WTC11 (cell line): Measurements from ENCODE around the gene HMBS. TPM values are rescaled to one million over a fixed set of nuclear protein-coding genes. Genes with fewer than 3 reads are reported as not detected.
A peak's percentile ranks its signal among the peaks of the same experiment; 100 is the strongest.

Experiments used
- ATAC-seq: fragments of 200-7000 bp; cut with Tn5 transposase; 2 replicates; pipeline ENCODE4 v1.10.0; 2021; ENCODE audit warnings: mild to moderate bottlenecking, moderate library complexity
- CTCF ChIA-PET: fragments of 300-600 bp; sonication (Branson Sonifier 250); formaldehyde crosslinking; loops from one replicate; lab custom pipeline; 2021; ENCODE audit warnings: antibody characterized with exemption; lab: Charles Lee
- POLR2A ChIA-PET: fragments of 350-600 bp; sonication (Branson Sonifier 250); formaldehyde crosslinking; loops from one replicate; lab custom pipeline; 2021; ENCODE audit warnings: antibody characterized with exemption; lab: Charles Lee
- DNase-seq: peaks from one replicate; pipeline ENCODE4 v3.0.0; 2021; ENCODE audit warnings: low spot score
- H3K27ac Mint-ChIP-seq: 2 replicates; pipeline ENCODE4 v1.8.0; 2021; ENCODE audit warnings: mixed read lengths
- H3K27me3 Mint-ChIP-seq: 2 replicates; pipeline ENCODE4 v1.8.0; 2021; ENCODE audit warnings: low read depth, mild to moderate bottlenecking, moderate library complexity, mixed read lengths
- H3K36me3 Mint-ChIP-seq: 2 replicates; pipeline ENCODE4 v1.8.0; 2021; ENCODE audit warnings: mixed read lengths
- H3K4me1 Mint-ChIP-seq: 2 replicates; pipeline ENCODE4 v1.8.0; 2022; ENCODE audit warnings: mixed read lengths
- H3K4me3 Mint-ChIP-seq: 2 replicates; pipeline ENCODE4 v1.8.0; 2021; ENCODE audit warnings: mild to moderate bottlenecking, moderate library complexity, mixed read lengths
- H3K9me3 Mint-ChIP-seq: 2 replicates; pipeline ENCODE4 v1.8.0; 2021; ENCODE audit warnings: mixed read lengths
- AR ChIP-seq: fragments of 250-450 bp; sonication (Bioruptor Pico); IDR thresholded peaks from 2 replicates; pipeline ENCODE4 v1.9.0; 2021; ENCODE audit warnings: mild to moderate bottlenecking
- ARID4B ChIP-seq: sonication (generic); formaldehyde crosslinking; IDR thresholded peaks from 2 replicates; pipeline ENCODE4 v1.8.0; 2023; ENCODE audit warnings: missing genetic modification reagents, mild to moderate bottlenecking, borderline replicate concordance
- E2F5 ChIP-seq: sonication (generic); formaldehyde crosslinking; IDR thresholded peaks from 2 replicates; pipeline ENCODE4 v1.8.1; 2022; ENCODE audit warnings: mild to moderate bottlenecking, moderate library complexity, missing genetic modification reagents
- HMGXB4 ChIP-seq: sonication (generic); formaldehyde crosslinking; IDR thresholded peaks from 2 replicates; pipeline ENCODE4 v1.8.1; 2023; ENCODE audit warnings: mild to moderate bottlenecking, moderate library complexity, missing genetic modification reagents
- KAT7 ChIP-seq: sonication (generic); formaldehyde crosslinking; IDR thresholded peaks from 2 replicates; pipeline ENCODE4 v1.8.1; 2023; ENCODE audit warnings: missing genetic modification reagents, mild to moderate bottlenecking, borderline replicate concordance
- MXD4 ChIP-seq: fragments of 250-450 bp; sonication (Bioruptor Pico); IDR thresholded peaks from 2 replicates; pipeline ENCODE4 v1.8.0; 2021; ENCODE audit warnings: mild to moderate bottlenecking, moderate library complexity, borderline replicate concordance
- NFATC4 ChIP-seq: fragments of 250-450 bp; sonication (Bioruptor Pico); IDR thresholded peaks from 2 replicates; pipeline ENCODE4 v1.9.0; 2021; ENCODE audit warnings: mild to moderate bottlenecking
- NFYB ChIP-seq: sonication (generic); formaldehyde crosslinking; conservative IDR thresholded peaks from 2 replicates; pipeline ENCODE4 v1.8.0; 2022; ENCODE audit warnings: low read depth, missing genetic modification reagents
- PRDM15 ChIP-seq: sonication (generic); formaldehyde crosslinking; IDR thresholded peaks from 2 replicates; pipeline ENCODE4 v1.8.0; 2022; ENCODE audit warnings: missing genetic modification reagents
- TCF7 ChIP-seq: sonication (generic); formaldehyde crosslinking; IDR thresholded peaks from 2 replicates; pipeline ENCODE4 v1.8.0; 2022; ENCODE audit warnings: mild to moderate bottlenecking, low read depth, missing genetic modification reagents, moderate library complexity
- TEAD1 ChIP-seq: sonication (generic); formaldehyde crosslinking; IDR thresholded peaks from 2 replicates; pipeline ENCODE4 v1.8.0; 2022; ENCODE audit warnings: mild to moderate bottlenecking, missing genetic modification reagents
- USF2 ChIP-seq: sonication (generic); formaldehyde crosslinking; IDR thresholded peaks from 2 replicates; pipeline ENCODE4 v1.8.1; 2023; ENCODE audit warnings: mild to moderate bottlenecking, missing genetic modification reagents, moderate library complexity
- ZNF138 ChIP-seq: sonication (generic); formaldehyde crosslinking; conservative IDR thresholded peaks from 2 replicates; pipeline ENCODE4 v1.8.1; 2022; ENCODE audit warnings: mild to moderate bottlenecking, moderate library complexity, missing genetic modification reagents
- ZNF396 ChIP-seq: fragments of 250-450 bp; sonication (Bioruptor Pico); IDR thresholded peaks from 2 replicates; pipeline ENCODE4 v1.8.0; 2021; ENCODE audit warnings: mild to moderate bottlenecking, moderate library complexity, borderline replicate concordance
- total RNA-seq: library from RNA; stranded (reverse); gene quantifications from 3 replicates; pipeline ENCODE4 v1.2.3, GENCODE V29; 2021

Gene HMBS
- total RNA-seq, 1 experiment from 2014 or later = 62.3 TPM

- Mint-ChIP-seq H3K4me1 (peaks cover 40% of the 10 kb centered on the region), H3K4me3 (peak overlapping the region; percentile 82), H3K27ac (no peak overlapping the region), H3K36me3 (no peaks in the 10 kb centered on the region), H3K27me3 (peaks cover 18% of the 10 kb centered on the region), H3K9me3 (no peaks in the 10 kb centered on the region)
- ChIA-PET POLR2A (interaction anchor here (0.5 to 2.6 kb wide), 4 partner anchors 8 to 137 kb away, joined by 4 to 12 read pairs (median 6); partner anchors contain the start of gene HMBS), CTCF (interaction anchor here (0.6 to 2.9 kb wide), 13 partner anchors 12 to 249 kb away, joined by 3 to 14 read pairs (median 4); partner anchors contain the start of genes MCAM and NLRX1)
- DNase-seq (no peak), ATAC-seq (peak; percentile 5)
- TF ChIP-seq USF2 (no peak), KAT7 (CRISPR knock-in tag) (0 out of 2 replicates have a peak, but pooled peaks have one; percentile 26)
Observed at GRCh38 chr11:119107538-119108145, 23.0 kb downstream of the HMBS start.

GRCh38 chr11:119108146-119108856 lies 23.6 kb downstream of the HMBS start:
- Mint-ChIP-seq H3K36me3 (no peaks in the 10 kb centered on the region), H3K27me3 (peaks cover 18% of the 10 kb centered on the region), H3K4me3 (peak overlapping the region; percentile 74)
- no peak for TF ChIP-seq PRDM15 (CRISPR knock-in tag)
- TF ChIP-seq AR (CRISPR knock-in tag) = no peak
- TF ChIP-seq MXD4 (CRISPR knock-in tag) = no peak
- TF ChIP-seq TEAD1 (CRISPR knock-in tag) = no peak
- TF ChIP-seq NFATC4 (CRISPR knock-in tag) = no peak
- TF ChIP-seq ZNF138 = no peak
- TF ChIP-seq, all 79 proteins: peak for 0
- CTCF ChIA-PET = interaction anchor here (0.9 to 2.9 kb wide), 5 partner anchors 36 to 248 kb away, joined by 3 to 14 read pairs (median 3); partner anchors contain the start of gene CBL
- Mint-ChIP-seq H3K27ac (no peak overlapping the region), H3K4me1 (peaks cover 36% of the 10 kb centered on the region), H3K9me3 (no peaks in the 10 kb centered on the region)
- ATAC-seq (peak; percentile 11), DNase-seq (peak; percentile 38)
- POLR2A ChIA-PET = interaction anchor here (2.6 kb wide), 1 partner anchor 23 kb away, joined by 7 read pairs; the partner anchor contains the start of gene HMBS

- ChIA-PET POLR2A (interaction anchor here (1.9 kb wide), 1 partner anchor 13 kb away, joined by 6 read pairs; the partner anchor contains the start of gene HINFP), CTCF (interaction anchor here (0.9 to 2.9 kb wide), 5 partner anchors 36 to 247 kb away, joined by 3 to 14 read pairs (median 3); partner anchors contain the start of gene CBL)
- Mint-ChIP-seq H3K4me1 (peaks cover 34% of the 10 kb centered on the region), H3K4me3 (peak overlapping the region; percentile 74), H3K27ac (no peak overlapping the region), H3K27me3 (peaks cover 18% of the 10 kb centered on the region), H3K36me3 (no peaks in the 10 kb centered on the region), H3K9me3 (no peaks in the 10 kb centered on the region)
- DNase-seq = no peak
- ATAC-seq = no peak
- TF ChIP-seq ARID4B (CRISPR knock-in tag) = no peak
- TF ChIP-seq MXD4 (CRISPR knock-in tag) = no peak
- TF ChIP-seq HMGXB4 (CRISPR knock-in tag) = no peak
- no peak for TF ChIP-seq E2F5
- no peak for TF ChIP-seq TCF7 (CRISPR knock-in tag)
- TF ChIP-seq NFYB (CRISPR knock-in tag) = no peak
- no peak for TF ChIP-seq ZNF396 (CRISPR knock-in tag)
Observed at GRCh38 chr11:119108857-119109221, 24.2 kb downstream of the HMBS start.
